Loucy (cell line): ENCODE data around the gene ANKRD27.
"Not testable (repeated sequence)": the region's sequence is repeated elsewhere in the genome, so short reads cannot be mapped to it uniquely, and the experiment has no call there.

Source experiments
- H2AFZ ChIP-seq: fragments of 200-600 bp; sonication (generic); 2 replicates; pipeline ENCODE4 v1.6.0; 2016; ENCODE audit warnings: antibody characterized with exemption, mild to moderate bottlenecking, low read length, moderate library complexity
- H3F3A ChIP-seq: fragments of 200-600 bp; 2 replicates; pipeline ENCODE4 v1.6.0; 2016; ENCODE audit warnings: antibody characterized with exemption, low read depth, mild to moderate bottlenecking
- H3K27me3 ChIP-seq: fragments of 200-600 bp; sonication (generic); 2 replicates; pipeline ENCODE4 v1.6.1; 2014; ENCODE audit warnings: low read length, mild to moderate bottlenecking; ENCODE audit not compliant: insufficient read depth, poor library complexity, severe bottlenecking
- H3K36me3 ChIP-seq: fragments of 200-600 bp; sonication (generic); 2 replicates; pipeline ENCODE4 v1.6.1; 2016; ENCODE audit warnings: low read length; ENCODE audit not compliant: insufficient read depth
- H3K4me1 ChIP-seq: fragments of 200-600 bp; sonication (generic); 2 replicates; pipeline ENCODE4 v1.5.1; 2014; ENCODE audit warnings: low read length, mild to moderate bottlenecking; ENCODE audit not compliant: insufficient read depth, poor library complexity, severe bottlenecking
- H3K4me2 ChIP-seq: fragments of 200-600 bp; sonication (generic); 2 replicates; pipeline ENCODE4 v1.6.0; 2014; ENCODE audit warnings: antibody characterized with exemption, low read length, low read depth, mild to moderate bottlenecking; ENCODE audit not compliant: poor library complexity, severe bottlenecking
- H3K4me3 ChIP-seq: fragments of 200-600 bp; sonication (generic); 2 replicates; pipeline ENCODE4 v1.5.1; 2014; ENCODE audit warnings: low read length, mild to moderate bottlenecking, mixed read lengths; ENCODE audit not compliant: poor library complexity, severe bottlenecking
- H3K79me2 ChIP-seq: fragments of 200-600 bp; sonication (generic); 2 replicates; pipeline ENCODE4 v1.6.1; 2014; ENCODE audit warnings: low read length; ENCODE audit not compliant: insufficient read depth
- H3K9ac ChIP-seq: fragments of 200-600 bp; sonication (generic); 2 replicates; pipeline ENCODE4 v1.6.0; 2014; ENCODE audit warnings: mild to moderate bottlenecking, low read depth, low read length, moderate library complexity; ENCODE audit not compliant: poor library complexity, severe bottlenecking
- H3K9me2 ChIP-seq: fragments of 200-600 bp; sonication (generic); replicated peaks from 2 replicates; pipeline ENCODE4 v1.6.1; 2016; ENCODE audit warnings: low read depth, low read length, mixed read lengths
- H3K9me3 ChIP-seq: fragments of 200-600 bp; sonication (generic); 2 replicates; pipeline ENCODE4 v1.6.1; 2014; ENCODE audit warnings: mild to moderate bottlenecking, antibody characterized with exemption, low read length, low read depth; ENCODE audit not compliant: insufficient read depth
- H4K20me1 ChIP-seq: fragments of 200-600 bp; sonication (generic); 2 replicates; pipeline ENCODE4 v1.6.0; 2014; ENCODE audit warnings: antibody characterized with exemption, low read length, mild to moderate bottlenecking; ENCODE audit not compliant: insufficient read depth, poor library complexity, severe bottlenecking
- CTCF ChIP-seq: fragments of 200-600 bp; sonication (generic); conservative IDR thresholded peaks from 2 replicates; pipeline ENCODE4 v1.5.1; 2014; ENCODE audit warnings: mild to moderate bottlenecking, antibody characterized with exemption, low read length
- EZH2phosphoT487 ChIP-seq: fragments of 200-600 bp; IDR thresholded peaks from 2 replicates; pipeline ENCODE4 v1.6.1; 2018; ENCODE audit warnings: antibody characterized with exemption, mild to moderate bottlenecking, moderate library complexity, borderline replicate concordance

ANKRD27 gene

GRCh38 chr19:32599258-32599657 lies 75.7 kb downstream of the ANKRD27 start:
- H3K4me1 ChIP-seq, result no peaks in the 10 kb centered on the region
- H2AFZ ChIP-seq, result no peak overlapping the region
- no peaks in the 10 kb centered on the region for H3K9me3 ChIP-seq
- no peak for TF ChIP-seq EZH2phosphoT487
- no peak overlapping the region for H3K4me3 ChIP-seq
- no peak overlapping the region for H3K4me2 ChIP-seq
- H3K36me3 ChIP-seq, result peaks cover 97% of the 10 kb centered on the region
- H3K79me2 ChIP-seq, result no peaks in the 10 kb centered on the region
- H3K9ac ChIP-seq, result no peak overlapping the region
- no peaks in the 10 kb centered on the region for H3K27me3 ChIP-seq
- peaks cover 5% of the 10 kb centered on the region; the same call in 1 of the 2 replicates for H3F3A ChIP-seq
- no peaks in the 10 kb centered on the region for H3K9me2 ChIP-seq
- peaks cover 4% of the 10 kb centered on the region for H4K20me1 ChIP-seq

GRCh38 chr19:32598022-32598421 lies 77.0 kb downstream of the ANKRD27 start:
- Histone ChIP-seq H4K20me1 (peaks cover 4% of the 10 kb centered on the region), H3K36me3 (peaks cover 94% of the 10 kb centered on the region), H3K79me2 (no peaks in the 10 kb centered on the region), H3K4me1 (no peaks in the 10 kb centered on the region), H3K4me2 (no peak overlapping the region), H3K4me3 (no peak overlapping the region), H3K9me3 (no peaks in the 10 kb centered on the region), H3F3A (peaks cover 7% of the 10 kb centered on the region; the same call in 1 of the 2 replicates), H3K9me2 (no peaks in the 10 kb centered on the region), H3K9ac (no peak overlapping the region), H2AFZ (no peak overlapping the region), H3K27me3 (no peaks in the 10 kb centered on the region)
- no peak for TF ChIP-seq CTCF
- no peak for TF ChIP-seq EZH2phosphoT487

GRCh38 chr19:32595491-32595890 lies 79.5 kb downstream of the ANKRD27 start:
- Histone ChIP-seq H3K27me3 (no peaks in the 10 kb centered on the region), H3K79me2 (no peaks in the 10 kb centered on the region), H3K4me1 (no peaks in the 10 kb centered on the region), H3K9ac (no peak overlapping the region), H3K9me3 (no peaks in the 10 kb centered on the region), H3K4me3 (no peak overlapping the region), H3K9me2 (no peaks in the 10 kb centered on the region), H3F3A (peaks cover 6% of the 10 kb centered on the region; the same call in 1 of the 2 replicates), H3K36me3 (peaks cover 71% of the 10 kb centered on the region), H2AFZ (no peak overlapping the region), H4K20me1 (no peaks in the 10 kb centered on the region), H3K4me2 (no peak overlapping the region)
- TF ChIP-seq EZH2phosphoT487, result no peak

- Histone ChIP-seq H3F3A (peaks cover 5% of the 10 kb centered on the region; the same call in 1 of the 2 replicates), H3K9ac (no peak overlapping the region), H3K4me2 (no peak overlapping the region), H3K9me3 (no peaks in the 10 kb centered on the region), H3K4me3 (no peak overlapping the region), H4K20me1 (no peaks in the 10 kb centered on the region), H3K79me2 (no peaks in the 10 kb centered on the region), H3K9me2 (no peaks in the 10 kb centered on the region), H2AFZ (no peak overlapping the region), H3K27me3 (no peaks in the 10 kb centered on the region), H3K36me3 (peaks cover 56% of the 10 kb centered on the region), H3K4me1 (no peaks in the 10 kb centered on the region)
- no peak for TF ChIP-seq CTCF
- no peak for TF ChIP-seq EZH2phosphoT487
These were observed 81.0 kb downstream of the ANKRD27 start for GRCh38 chr19:32594021-32594420.

GRCh38 chr19:32587747-32588504 lies 87.1 kb downstream of the ANKRD27 start:
- Histone ChIP-seq H3K4me1 (peaks cover 40% of the 10 kb centered on the region), H3K79me2 (peaks cover 19% of the 10 kb centered on the region), H4K20me1 (peaks cover 16% of the 10 kb centered on the region), H3F3A (0 out of 2 replicates have a peak, but pooled peaks cover 11% of the 10 kb centered on the region), H3K36me3 (peaks cover 18% of the 10 kb centered on the region; the same call in 1 of the 2 replicates)
- not testable (repeated sequence) for H3K9me3 ChIP-seq, H3K4me3 ChIP-seq, H3K27me3 ChIP-seq, H3K4me2 ChIP-seq, H2AFZ ChIP-seq, H3K9ac ChIP-seq, H3K9me2 ChIP-seq
